MM.1S (cell line): ENCODE data around the gene DENND1C.

Experiments
- CTCF ChIP-seq: fragments of 300-600 bp; sonication (generic); IDR thresholded peaks from 2 replicates; pipeline ENCODE4 v1.5.1; 2016; ENCODE audit warnings: antibody characterized with exemption, low read length, mixed read lengths
- EZH2phosphoT487 ChIP-seq: fragments of 300-600 bp; sonication (generic); IDR thresholded peaks from 2 replicates; pipeline ENCODE4 v1.6.1; 2018; ENCODE audit warnings: antibody characterized with exemption, low read length

GRCh38 chr19:6470173-6470572, 11.4 kb downstream of the DENND1C start:
- TF ChIP-seq CTCF (no peak), EZH2phosphoT487 (no peak)
